GM19351 (cell line): ENCODE results near the gene ZBTB47.

Source experiments
- ATAC-seq: cut with Tn5 transposase; IDR thresholded peaks from one replicate; pipeline ENCODE4 v1.9.1; 2021; ENCODE audit warnings: mild to moderate bottlenecking, moderate library complexity; ENCODE audit not compliant: unreplicated experiment

ZBTB47 gene

DNA sequence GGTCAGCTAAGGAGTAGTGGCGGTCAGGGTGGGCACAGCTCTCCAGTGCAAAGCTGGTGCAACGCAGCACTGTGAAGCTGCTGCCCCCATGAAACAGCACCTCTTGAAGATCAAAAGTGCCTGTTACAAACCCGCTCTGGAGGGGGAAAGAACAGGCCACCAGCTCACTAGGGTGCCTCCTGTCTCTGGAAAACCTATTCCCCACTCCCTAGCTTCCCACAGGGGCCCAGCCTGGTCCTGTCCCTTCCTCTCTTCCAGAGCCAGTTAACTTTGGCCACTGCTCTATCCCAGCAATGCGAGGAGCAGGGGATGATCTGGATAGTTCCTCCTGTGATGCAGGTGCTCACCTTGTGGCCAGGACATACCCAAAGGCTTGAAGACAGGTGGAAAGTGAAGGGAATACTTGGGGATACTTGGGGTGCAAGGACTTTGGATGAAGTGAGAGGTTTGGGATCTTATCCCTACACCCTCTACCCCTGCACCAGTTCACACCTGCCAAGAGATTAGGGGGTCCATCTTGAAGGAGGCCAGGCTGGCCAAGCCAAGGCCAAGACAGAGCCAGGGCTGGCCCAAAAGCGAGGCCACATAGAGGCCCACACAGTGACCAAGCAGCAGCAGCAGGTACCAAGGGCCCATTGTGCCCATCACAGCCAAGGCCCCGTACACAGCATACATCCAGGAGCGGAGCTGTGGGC, 44.9 kb downstream of the ZBTB47 start:
- ATAC-seq, result no peak

DNA sequence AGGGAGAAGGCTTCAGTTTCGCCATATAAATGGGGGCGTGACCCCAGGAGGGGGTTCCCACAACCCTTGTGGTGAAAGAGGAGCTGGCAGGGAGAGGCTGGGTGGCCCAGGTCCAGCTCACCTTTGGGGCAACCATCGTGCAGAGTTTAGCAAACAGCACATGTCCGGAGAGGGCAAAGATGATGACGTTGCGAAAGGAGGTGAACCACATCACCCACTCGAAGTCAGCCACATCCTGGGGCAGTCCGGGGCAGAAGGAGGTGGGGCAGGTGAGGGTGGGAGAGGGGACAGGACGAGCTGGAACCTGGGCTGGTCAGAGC, 45.4 kb downstream of the ZBTB47 start:
- ATAC-seq, result no peak

DNA sequence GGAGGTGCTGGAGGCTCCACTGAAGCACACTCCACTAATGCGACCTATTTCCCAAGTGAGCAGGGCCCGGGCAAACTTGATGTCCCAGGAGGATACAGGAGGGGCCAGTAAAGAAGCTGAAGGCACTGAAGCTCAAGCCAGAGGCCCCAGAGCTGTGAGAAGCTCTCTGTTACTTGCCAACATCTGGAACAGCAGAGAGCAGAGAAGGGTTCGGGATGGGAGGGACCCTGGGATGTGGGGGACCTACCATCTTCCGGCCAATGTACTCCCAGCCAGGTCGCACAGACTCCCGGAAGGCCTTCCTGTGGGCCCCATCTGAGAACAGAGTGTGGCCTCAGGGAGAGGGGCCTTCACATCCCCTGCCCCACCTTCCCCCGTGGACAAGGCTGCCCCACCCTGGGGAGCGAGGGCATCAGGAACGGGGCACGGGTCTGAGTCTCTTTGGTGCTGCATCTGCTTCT, 46.0 kb downstream of the ZBTB47 start:
- ATAC-seq, result no peak

DNA sequence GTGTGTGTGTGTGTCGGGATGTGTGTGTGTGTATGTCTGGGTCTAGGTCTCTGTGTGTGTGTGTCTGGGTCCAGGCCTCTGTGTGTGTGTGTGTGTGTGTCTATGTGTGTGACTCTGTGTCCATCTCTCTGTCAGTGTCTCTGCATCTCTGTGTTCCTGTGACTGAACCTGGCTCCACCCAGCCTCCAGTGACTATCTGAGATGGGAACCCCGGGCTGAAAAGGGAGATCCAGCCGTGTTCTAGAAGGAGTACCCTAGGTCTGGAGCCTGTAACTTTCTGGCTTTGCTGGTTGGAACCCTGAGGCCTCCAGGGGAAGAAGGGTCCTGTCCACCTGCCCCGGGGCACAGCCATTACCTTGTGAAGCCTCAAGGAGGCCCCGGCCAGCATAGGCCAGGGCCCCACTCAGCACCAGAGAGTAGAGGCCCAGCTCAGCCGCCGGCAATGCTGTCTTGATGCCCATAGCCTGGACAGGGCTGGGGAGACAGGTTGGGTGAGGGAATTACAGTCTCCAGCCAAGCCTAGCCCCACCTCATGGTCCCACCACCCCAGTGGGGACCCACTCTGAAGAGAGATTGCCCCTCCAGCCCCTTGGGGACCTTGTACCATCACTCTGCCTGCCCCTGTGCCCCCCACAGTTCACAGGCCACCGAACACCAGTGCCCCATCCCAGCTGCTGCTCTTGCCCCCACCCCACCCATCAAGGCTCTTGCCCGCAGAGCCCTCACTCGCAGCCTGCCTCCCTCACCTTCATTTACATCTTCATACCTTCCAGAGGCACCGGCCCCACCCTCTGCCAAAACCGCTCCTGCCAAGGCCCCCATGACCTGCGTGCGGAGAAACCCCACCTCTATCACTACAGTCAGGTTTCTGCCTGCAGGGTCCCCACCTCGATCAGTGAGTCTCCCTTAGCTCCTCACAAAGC, 47.1 kb downstream of the ZBTB47 start:
- no peak for ATAC-seq

DNA sequence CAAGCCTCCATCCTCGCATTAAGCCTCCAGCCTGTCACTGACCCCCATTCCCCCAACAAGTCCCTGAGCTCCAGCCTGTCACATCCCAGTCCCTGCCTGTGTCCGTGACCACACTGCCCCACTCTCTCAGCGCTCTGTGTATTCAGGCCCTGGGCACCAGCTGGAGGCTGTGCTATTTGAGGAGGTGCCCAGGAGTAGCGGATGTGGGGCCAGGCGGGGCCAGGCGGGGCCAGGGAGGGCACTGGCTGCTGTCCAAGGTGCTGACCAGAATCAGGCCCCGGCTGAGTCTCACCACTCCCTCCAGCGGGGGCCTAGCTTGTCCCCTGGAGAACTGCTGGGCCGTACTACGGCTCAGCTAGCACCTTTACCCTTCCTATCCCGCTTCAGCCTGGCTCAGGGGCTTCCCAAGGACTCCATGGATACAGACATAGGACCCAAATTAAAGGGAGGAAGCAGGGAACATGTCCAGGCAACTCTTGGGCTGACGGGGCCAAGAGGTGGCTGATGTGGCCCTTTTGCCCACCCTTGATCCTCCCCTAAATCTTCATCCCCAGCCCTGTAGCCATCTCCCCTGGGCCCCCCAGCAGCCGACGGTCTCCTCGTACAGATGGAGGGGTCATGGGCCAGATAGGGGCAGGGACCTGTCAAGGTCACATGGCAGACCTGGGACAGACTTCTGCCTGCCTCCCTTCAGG, 48.0 kb downstream of the ZBTB47 start:
- no peak for ATAC-seq

DNA sequence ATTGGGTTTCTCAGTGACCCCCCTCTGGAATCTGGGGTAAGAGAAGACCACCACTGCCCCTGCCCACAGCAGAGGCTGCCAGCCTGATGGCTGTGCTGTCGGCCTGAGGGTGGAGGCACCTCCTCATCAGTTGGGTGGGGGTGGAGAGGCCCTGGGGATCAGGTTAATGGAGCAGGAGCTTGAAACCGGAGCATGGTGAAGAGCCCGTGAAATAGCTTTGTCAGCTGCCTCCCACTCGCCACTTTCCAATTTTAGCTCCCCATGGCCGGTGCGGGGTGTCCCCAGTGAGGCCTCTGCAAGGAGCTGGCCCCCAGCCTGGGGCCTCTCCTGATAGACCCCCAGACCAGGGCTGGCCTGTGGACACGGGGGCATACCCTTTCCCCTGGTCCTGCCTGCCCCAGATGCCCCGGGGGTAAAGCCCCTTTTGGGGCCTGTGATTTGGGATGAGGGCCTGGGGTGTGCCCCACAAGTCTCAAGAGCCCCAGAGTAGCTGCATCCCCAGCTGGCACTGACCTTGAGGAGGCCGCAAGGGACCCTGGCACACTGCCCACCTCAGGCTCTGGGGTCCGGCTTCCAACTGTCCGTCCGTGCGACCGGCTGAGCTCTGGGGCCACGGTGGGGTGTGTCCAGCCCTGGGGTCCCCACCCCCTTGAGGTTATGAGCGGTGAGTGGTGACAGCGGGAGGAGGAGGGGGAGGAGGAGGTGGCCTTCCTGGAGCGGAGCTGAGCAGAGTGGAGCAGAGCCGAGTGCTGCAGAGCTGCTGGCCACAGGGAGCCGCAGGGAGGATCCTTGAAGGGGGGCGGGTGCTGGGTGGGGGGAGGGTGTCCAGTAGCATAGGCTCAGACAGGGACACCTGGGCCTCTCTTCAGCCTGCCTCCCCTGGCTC, 48.8 kb downstream of the ZBTB47 start, which contains the start of gene HHATL:
HHATL (minus strand) TSS at position 733 of the 886 bp plus-strand sequence. CDS start 1,972 bp downstream, outside the sequence.
- ATAC-seq, result no peak

DNA sequence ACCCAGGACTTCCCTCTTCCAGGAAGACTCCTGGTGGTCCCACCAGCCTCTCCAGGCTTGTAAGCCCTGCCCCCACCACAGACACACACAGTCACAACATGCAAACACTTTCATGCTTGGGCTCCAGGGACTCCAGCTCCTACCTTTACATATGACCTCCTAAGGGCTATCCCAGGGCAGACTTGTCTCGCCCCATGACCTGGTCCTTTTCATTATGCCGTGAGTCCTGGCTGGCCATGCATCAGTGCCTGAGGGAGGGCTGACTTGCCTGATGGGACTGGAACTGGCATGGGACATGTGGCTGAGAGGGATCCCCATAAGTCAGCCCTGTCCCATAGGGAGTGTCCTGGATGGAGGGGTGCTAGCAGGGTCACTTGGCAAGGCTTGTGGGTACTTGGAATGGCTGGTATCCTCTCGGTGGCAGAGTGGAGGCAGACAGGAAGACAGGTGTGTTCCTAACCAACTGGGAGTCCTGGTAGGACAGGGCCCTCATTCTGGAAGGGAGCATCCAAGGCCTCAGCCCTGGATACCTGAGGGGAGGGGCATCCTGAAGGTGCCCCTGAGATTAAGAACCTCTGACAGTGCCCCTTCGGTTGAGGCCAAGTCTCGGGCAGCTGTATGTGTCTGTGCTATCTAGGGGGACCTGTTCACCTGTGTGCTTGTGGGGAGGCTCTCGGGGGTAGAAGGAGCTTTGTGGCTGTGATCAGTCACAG, 49.6 kb downstream of the ZBTB47 start:
- no peak for ATAC-seq

DNA sequence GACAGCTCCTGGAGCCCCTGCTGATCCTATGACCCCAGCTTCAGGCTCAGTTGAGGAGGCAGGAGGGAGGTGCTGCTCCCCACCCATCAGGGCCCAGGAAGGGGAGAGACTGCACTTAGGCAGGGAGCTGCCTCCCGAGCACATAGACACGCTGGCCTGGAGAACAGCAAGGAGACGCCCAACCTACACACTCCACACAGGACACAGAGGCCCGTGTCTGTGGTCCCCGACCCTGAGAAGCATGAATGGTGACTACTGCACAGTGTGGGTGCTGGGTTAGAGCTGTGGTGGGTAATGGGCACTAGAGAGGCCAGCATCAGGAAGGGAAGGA, 50.2 kb downstream of the ZBTB47 start:
- no peak for ATAC-seq

DNA sequence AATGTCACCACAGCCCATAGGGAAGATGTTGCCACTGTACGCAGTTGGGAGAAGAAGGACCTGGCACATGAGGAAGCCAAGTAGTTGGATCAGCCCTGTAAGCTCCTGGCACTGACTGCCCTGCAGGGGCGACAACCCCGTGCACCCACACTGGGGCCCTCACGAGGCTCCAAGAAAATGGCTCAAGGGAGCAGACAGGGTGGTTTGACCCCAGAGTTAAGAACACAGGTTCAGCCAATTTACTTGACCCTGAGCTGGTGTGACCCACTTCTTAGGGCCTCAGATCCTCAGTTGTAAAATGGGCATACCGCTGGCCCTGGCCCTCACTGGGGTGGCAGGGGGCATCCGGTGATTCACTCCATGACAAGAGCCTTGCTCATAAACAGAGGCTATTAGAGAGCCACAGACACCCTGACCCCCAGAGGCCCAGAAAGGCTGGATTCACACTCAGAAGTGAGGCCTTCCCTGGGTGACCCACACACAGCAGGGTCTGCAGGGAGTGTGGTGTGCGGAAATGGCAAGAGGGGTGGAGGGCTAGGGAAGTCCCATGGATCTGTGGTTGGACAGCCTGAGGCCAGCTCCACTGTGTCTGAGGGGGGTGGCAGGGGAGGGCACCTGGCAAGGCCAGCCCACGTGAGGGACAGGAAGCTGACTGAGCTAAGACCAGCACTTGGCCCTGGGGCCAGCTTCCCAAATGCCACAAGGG, 50.8 kb downstream of the ZBTB47 start:
- ATAC-seq, result no peak

DNA sequence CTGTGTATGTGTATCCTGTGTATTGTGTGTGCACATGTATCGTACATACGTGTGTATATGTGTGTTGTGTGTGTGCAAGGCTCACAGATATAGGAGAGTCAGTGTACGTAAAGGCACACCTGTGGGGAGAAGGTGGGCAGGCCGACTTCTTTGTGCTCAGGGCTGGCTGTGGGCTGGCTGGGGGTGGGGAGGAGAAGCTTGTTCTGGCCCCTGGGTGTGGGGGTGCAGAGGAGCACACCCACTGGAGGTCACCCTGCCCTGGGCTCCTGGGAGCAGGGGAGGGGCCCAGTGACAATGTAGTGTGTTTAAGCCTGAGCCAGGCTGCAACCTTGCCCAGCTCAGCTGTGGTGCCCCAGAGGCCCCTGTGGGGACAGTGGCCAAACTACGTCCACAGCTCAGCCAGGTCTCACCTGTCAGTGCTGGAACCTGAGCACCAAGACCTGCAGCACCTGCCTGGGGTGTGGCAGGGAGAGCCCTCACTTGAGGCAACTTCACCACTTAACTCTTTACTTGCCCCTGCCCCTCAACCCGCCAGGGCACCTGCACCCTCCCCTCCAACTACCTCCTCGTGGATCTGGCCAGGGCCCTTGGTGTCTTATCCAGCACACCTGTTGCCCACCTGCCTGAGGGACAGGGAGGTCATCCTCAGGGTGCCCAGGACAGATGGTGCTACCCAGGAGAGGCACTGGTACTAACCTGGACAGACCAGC, 51.7 kb downstream of the ZBTB47 start:
- no peak for ATAC-seq

DNA sequence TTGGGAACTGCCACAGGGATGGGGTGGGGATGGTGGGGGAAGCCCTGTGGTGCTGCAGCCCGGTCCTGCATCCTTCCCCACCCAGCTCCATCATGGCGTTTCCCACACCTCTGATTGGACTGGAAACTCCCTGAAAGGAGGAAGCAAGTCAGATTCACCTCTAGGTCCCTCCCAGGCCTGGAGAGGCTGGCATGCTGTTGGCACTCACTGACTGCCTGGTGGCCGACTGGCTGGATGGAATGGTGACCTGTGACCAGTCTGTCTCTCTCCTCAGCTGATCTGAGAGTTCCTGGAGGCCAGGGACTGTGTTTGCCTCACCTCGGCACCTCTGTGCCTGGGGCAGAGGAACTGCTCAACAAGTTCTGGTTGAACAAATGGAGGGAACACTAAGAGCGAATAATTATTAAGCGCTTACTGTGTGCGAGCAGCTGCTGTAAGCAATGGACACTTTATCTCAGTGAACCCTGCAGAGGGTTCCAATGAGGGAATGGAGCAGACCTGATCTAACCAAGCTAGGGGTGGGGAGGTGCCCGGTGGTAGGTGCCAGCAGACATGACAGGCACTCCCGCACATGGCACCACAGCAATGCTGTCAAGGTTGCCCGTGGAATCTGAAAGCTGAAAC, 52.6 kb downstream of the ZBTB47 start:
- ATAC-seq, result no peak

DNA sequence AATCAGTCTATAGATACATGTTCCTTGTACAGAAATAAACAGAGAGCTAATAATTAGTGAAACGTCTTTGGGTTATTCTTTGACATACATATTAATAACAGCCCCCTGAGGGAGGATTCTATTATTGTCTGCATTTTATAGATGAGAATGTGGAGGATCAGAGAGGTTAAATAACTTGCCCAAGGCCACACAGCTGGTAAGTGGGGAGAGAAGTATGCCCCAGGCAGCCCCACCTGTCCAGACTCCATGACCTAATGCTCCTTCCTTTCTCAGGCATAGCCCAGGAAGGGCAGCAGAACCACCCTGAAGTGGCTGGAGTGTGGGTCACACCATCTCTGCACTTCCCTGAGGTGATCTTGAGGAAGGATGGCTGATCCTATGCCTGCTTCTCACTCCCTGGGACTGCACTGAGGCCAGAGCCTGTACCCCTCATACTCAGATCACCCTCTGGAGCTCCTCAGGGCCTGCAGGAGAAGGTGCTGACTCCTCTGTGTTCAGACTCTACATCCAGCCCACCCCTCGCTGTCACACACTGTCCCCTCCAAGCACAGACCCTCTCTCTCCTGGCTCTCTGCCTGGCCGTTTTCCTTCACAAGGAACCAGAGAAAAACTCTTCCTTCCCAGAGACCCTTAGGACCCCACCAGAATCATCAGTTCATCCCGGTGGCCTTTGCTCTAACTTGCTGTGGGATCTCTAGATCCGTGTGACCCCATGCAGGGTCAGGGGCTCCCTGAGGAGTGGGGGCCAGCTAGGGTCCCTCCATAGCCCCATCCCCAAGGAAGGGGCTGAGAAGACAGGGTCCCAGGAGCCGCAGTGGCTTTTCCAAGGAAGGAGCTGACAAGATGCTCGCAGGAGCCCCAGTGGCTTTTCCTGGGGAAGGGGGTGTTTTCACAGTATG, 53.5 kb downstream of the ZBTB47 start:
- ATAC-seq, result no peak

DNA sequence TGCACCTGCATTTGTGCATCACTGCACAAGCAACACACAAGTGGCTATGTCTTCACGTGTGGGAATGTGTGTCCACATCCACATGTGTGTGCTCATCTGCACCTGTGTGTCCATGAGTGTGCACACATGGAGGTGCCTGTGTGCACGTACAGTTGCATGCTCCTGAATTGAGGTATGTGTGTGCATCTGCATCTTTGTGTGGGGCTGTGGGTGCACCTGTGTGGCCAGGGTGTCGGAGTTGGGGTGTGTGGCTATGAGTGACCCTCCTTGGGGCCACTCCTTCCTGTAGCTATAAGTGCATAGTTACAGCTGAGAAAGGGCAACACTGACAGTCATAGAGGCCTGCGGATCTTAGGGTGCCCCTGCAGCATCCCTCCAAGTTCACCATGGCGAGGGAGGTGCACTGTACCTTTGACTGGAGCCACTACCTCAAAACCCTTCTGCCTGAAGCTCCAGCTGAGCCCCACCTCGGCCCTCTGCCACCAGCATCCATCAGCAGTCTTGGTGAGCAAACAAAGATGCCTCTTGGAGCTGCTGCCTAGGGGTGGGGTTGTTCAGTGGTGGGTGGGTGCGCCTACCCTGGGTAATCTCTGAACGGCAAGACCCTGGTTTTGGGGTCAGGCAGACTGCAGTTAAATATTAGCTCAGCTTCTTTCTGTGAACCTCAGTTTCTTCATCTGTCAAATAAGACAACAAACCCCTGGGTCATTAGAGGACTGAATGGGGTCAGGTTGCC, 54.3 kb downstream of the ZBTB47 start:
- ATAC-seq, result no peak

DNA sequence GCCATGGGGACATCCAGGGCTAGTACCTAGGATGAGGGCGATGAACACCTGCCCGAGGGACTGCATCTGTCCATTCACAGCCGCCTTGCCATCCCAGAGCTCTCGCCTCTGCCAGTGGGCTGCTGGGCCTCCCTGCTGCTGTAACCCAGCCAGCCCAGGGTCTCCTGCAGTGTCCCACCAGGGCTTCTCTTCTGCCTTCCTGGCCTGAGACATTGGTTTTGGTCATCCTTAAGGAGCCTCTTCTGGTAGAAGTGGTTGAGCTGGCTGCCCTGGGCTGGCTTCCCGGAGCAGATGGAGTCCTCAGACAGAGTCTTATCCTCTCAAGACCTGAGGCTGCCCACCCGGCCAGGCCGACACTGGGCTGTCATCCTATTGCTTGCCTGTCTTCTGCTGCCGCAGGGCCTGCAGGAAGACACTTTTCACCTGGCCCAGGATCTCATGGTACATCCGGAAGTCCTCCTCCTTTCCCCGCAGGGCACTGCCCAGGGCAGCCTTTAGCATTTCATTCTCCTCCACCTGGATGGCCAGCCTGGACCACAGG, 55.2 kb downstream of the ZBTB47 start:
- ATAC-seq, result no peak

DNA sequence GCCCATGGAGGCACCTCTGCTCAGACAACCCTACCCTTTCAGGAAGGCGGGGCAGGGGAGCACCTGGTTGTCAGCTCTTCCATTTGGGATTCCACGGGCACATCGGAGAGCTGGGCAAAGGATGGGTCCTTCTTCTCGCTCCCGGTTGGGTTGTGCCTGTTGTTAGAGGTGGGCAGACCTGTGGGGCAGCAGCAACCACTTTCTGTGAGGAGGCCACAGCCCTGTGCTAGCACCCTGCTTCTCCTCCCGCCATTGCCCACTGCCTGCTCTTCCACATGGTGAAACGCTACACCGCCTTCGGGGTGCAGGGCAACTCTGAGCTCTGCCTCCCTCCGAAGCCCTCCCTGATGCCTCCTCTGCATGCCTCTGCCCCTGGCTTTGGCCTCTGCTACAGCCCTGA, 56.1 kb downstream of the ZBTB47 start:
- ATAC-seq, result no peak

DNA sequence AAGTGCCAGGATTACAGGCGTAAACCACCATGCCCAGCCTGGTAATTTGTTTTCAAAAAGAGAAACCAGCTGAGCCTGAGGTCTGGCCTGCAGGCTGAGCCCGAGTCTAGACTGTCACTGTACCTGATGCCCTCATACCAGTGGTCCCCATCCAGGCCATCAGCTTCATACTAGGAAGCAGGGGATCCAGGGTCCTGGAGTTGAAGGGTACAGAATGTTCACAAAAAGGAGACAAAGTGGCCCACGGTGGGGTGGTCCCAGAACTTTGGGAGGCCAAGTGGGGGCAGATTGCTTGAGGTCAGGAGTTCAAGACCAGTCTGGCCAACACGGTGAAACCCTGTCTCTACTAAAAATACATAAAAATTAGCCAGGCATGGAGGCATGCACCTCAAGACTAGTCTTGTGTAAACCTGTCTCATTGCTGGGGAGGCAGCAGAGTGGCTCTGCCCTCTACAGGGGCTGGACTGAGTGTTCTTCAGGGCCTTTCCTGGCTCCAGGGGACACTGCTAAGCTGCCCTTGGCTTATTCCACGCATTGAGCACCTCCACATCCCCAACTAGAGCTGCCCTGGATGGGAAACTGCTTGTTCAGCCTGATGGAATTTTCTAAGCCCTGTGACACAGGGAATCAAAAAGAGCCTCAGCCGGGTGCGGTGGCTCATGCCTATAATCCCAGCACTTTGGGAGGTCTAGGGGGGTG, 57.0 kb downstream of the ZBTB47 start:
- no peak for ATAC-seq
